ENCODE data around the gene PCYT1A. TPM values are rescaled to one million over a fixed set of nuclear protein-coding genes. Genes with fewer than 3 reads are reported as not detected.
A peak's percentile ranks its signal among the peaks of the same experiment; 100 is the strongest.
"Not testable (repeated sequence)": the region's sequence is repeated elsewhere in the genome, so short reads cannot be mapped to it uniquely, and the experiment has no call there.

The PCYT1A gene
- total and polyA plus RNA-seq, 2 donors: 18.9 to 23.3 TPM

DNA sequence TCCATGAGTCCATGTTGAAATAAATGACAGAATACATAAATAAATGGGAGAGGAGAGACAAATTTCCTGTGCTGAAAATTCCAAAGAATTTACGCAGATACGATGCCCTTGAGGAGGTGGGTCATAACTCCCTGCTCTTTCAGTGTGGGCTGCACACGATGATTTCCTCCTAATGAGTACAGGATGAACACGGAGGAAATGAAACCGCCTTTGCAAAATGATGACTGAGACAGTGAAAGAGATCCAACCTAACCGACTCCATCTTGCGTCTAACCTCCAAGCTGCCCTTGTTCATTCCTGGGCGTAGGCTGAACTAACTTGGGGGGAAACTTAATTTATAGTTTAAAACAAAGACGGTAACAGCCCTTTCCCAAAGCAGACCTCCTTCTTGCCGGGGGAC is 15.0 kb upstream of the PCYT1A start:
- not testable (repeated sequence) for H3K9me3 ChIP-seq (ENCODE audit: control insufficient read depth in 2 of 2, insufficient read depth in 1 of 2, low read length in 1 of 2); H3K4me3 ChIP-seq (ENCODE audit: low read length in 2 of 2); H3K27ac ChIP-seq (ENCODE audit: low read depth in 1 of 2, low read length in 1 of 2); DNase-seq (ENCODE audit: low read depth in 6 of 9, low spot score in 9 of 9); H3K27me3 ChIP-seq (ENCODE audit: control insufficient read depth in 2 of 2, insufficient read depth in 1 of 2, low read length in 1 of 2); H3K4me1 ChIP-seq (ENCODE audit: control insufficient read depth in 2 of 2, insufficient read depth in 2 of 2, low read length in 2 of 2)
- H3K36me3 ChIP-seq (ENCODE audit: control insufficient read depth in 2 of 2, insufficient read depth in 2 of 2, low read length in 1 of 2): peaks cover 5 to 19% of the 10 kb centered on the region in 2 donors
- WGBS: 94% methylated on average over 7 of the region's 10 CpGs

DNA sequence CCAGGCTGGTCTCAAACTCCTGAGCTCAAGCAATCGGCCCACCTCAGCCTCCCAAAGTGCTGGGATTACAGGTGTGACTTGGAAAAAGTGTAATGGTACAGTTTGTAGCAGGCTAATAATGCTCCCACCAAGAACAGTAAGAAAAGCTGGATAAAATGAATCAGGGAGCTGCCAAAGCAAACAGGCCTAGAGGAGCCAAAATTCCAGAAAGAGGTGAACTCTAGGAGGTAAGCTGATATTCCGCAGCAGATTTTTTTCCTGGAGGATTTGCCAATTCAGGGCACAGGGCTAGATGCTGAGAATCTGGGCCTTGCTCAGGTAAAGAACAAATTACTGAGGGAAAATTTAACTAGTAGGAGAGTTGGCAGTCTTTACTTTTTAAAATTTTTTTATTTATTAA is 11.0 kb upstream of the PCYT1A start:
- Histone ChIP-seq H3K27ac (ENCODE audit: low read depth in 1 of 2, low read length in 1 of 2) (no peak overlapping the region), H3K36me3 (ENCODE audit: control insufficient read depth in 2 of 2, insufficient read depth in 2 of 2, low read length in 1 of 2) (peaks cover 5 to 15% of the 10 kb centered on the region in 2 donors), H3K4me3 (ENCODE audit: low read length in 2 of 2) (no peak overlapping the region), H3K4me1 (ENCODE audit: control insufficient read depth in 2 of 2, insufficient read depth in 2 of 2, low read length in 2 of 2) (no peaks in the 10 kb centered on the region), H3K27me3 (ENCODE audit: control insufficient read depth in 2 of 2, insufficient read depth in 1 of 2, low read length in 1 of 2) (no peaks in the 10 kb centered on the region), H3K9me3 (ENCODE audit: control insufficient read depth in 2 of 2, insufficient read depth in 1 of 2, low read length in 1 of 2) (no peaks in the 10 kb centered on the region)
- 96% methylated on average over 2 of the region's 2 CpGs for WGBS
- no peak for DNase-seq (ENCODE audit: low read depth in 6 of 9, low spot score in 9 of 9)

DNA sequence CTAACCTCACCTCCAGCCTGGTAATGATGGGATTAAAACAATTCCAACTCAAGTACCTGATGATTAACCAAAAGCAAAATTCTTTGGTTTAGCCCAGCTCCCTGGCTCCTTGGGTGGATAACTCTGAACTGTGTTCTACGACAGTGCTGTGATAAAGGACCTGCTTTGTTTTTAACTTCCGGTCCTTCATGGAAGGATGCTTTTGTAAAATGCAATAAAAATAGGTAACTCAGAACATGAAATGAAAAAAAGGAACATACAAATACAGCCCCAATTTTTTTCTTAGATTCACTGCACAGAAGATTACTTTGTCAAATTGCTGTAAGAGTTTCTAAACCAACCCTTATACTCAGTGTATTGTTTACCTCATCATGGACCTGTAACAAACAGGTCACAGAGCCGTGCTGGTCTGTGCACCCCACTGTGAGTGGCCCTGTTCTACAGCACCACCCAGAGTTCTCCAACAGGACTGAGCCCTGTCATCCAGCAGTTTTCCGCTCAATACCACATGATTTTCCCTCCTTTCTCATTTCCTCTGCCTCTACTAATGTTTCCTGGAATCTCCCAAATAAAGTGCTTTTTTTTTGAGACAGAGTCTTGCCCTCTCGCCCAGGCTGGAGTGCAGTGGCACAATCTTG is 4.9 kb upstream of the PCYT1A start:
- Histone ChIP-seq H3K27me3 (ENCODE audit: control insufficient read depth in 2 of 2, insufficient read depth in 1 of 2, low read length in 1 of 2) (no peaks in the 10 kb centered on the region), H3K36me3 (ENCODE audit: control insufficient read depth in 2 of 2, insufficient read depth in 2 of 2, low read length in 1 of 2) (peaks cover 0 to 3% of the 10 kb centered on the region in 2 donors), H3K4me3 (ENCODE audit: low read length in 2 of 2) (no peak overlapping the region), H3K9me3 (ENCODE audit: control insufficient read depth in 2 of 2, insufficient read depth in 1 of 2, low read length in 1 of 2) (no peaks in the 10 kb centered on the region), H3K4me1 (ENCODE audit: control insufficient read depth in 2 of 2, insufficient read depth in 2 of 2, low read length in 2 of 2) (peaks cover 0 to 5% of the 10 kb centered on the region in 2 donors), H3K27ac (ENCODE audit: low read depth in 1 of 2, low read length in 1 of 2) (no peak overlapping the region)
- no peak for DNase-seq (ENCODE audit: low read depth in 6 of 9, low spot score in 9 of 9)
- WGBS: 97% methylated on average over 5 of the region's 5 CpGs

DNA sequence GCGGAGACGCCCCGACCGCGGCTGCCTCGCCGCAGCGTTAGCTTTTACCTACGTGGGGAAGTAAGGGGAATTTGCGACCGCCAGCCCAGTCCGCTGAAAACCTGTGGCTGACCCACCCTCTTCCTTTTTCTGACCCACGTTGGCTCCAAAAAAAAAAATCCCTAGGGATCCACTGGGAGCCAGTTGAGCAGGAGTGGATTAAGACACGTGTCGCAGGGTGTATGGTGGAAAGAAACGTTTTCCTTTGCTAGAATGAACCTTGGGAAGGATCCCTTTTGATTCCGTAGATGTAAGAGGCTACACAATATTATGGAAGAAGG is 575 bp upstream of the PCYT1A start:
- no peaks in the 10 kb centered on the region for H3K36me3 ChIP-seq (ENCODE audit: control insufficient read depth in 2 of 2, insufficient read depth in 2 of 2, low read length in 1 of 2)
- peak in 1 of 9 donors; percentile 8 for DNase-seq (ENCODE audit: low read depth in 6 of 9, low spot score in 9 of 9)
- H3K9me3 ChIP-seq (ENCODE audit: control insufficient read depth in 2 of 2, insufficient read depth in 1 of 2, low read length in 1 of 2): no peaks in the 10 kb centered on the region
- peak overlapping the region; percentile 98 to 99 for H3K4me3 ChIP-seq (ENCODE audit: low read length in 2 of 2)
- WGBS: under 1% methylated on average over 17 of the region's 17 CpGs
- peak overlapping the region; percentile 32 to 47 for H3K27ac ChIP-seq (ENCODE audit: low read depth in 1 of 2, low read length in 1 of 2)
- H3K27me3 ChIP-seq (ENCODE audit: control insufficient read depth in 2 of 2, insufficient read depth in 1 of 2, low read length in 1 of 2): no peaks in the 10 kb centered on the region
- peaks cover 2 to 11% of the 10 kb centered on the region in 2 donors for H3K4me1 ChIP-seq (ENCODE audit: control insufficient read depth in 2 of 2, insufficient read depth in 2 of 2, low read length in 2 of 2)

DNA sequence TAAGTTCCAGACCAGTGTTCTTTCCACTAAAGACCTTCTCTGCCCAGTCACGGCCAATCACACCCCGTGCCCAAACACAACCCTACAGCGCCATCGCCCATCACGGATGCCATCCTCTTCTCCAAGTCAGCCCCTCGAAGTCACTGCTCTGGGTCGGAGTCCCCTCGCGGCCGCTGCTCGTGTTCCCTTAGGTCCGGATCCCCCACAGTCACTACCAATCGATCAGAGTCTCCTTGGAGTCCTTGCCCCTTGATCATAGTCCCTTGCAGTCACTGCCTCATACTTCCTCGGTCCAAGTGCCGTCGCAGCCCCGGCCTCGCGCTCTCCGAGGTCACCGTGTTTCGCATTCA is 461 bp downstream of the PCYT1A start:
- Histone ChIP-seq H3K4me1 (ENCODE audit: control insufficient read depth in 2 of 2, insufficient read depth in 2 of 2, low read length in 2 of 2) (peaks cover 2 to 11% of the 10 kb centered on the region in 2 donors), H3K4me3 (ENCODE audit: low read length in 2 of 2) (peak overlapping the region; percentile 98 to 99), H3K36me3 (ENCODE audit: control insufficient read depth in 2 of 2, insufficient read depth in 2 of 2, low read length in 1 of 2) (no peaks in the 10 kb centered on the region), H3K27ac (ENCODE audit: low read depth in 1 of 2, low read length in 1 of 2) (peak overlapping the region; percentile 47 to 70), H3K27me3 (ENCODE audit: control insufficient read depth in 2 of 2, insufficient read depth in 1 of 2, low read length in 1 of 2) (no peaks in the 10 kb centered on the region), H3K9me3 (ENCODE audit: control insufficient read depth in 2 of 2, insufficient read depth in 1 of 2, low read length in 1 of 2) (no peaks in the 10 kb centered on the region)
- peak in 4 of 9 donors; percentile 17 to 31 (median 24) for DNase-seq (ENCODE audit: low read depth in 6 of 9, low spot score in 9 of 9)
- WGBS: under 1% methylated on average over 22 of the region's 22 CpGs

GRCh38 chr3:196284396-196284795 is 3.1 kb downstream of the PCYT1A start:
- H3K27me3 ChIP-seq (ENCODE audit: control insufficient read depth in 2 of 2, insufficient read depth in 1 of 2, low read length in 1 of 2): no peaks in the 10 kb centered on the region
- DNase-seq (ENCODE audit: low read depth in 6 of 9, low spot score in 9 of 9): no peak
- H3K4me3 ChIP-seq (ENCODE audit: low read length in 2 of 2): no peak overlapping the region
- WGBS: 65% methylated on average over 3 of the region's 3 CpGs
- H3K36me3 ChIP-seq (ENCODE audit: control insufficient read depth in 2 of 2, insufficient read depth in 2 of 2, low read length in 1 of 2): peaks cover 0 to 3% of the 10 kb centered on the region in 2 donors
- no peaks in the 10 kb centered on the region for H3K9me3 ChIP-seq (ENCODE audit: control insufficient read depth in 2 of 2, insufficient read depth in 1 of 2, low read length in 1 of 2)
- peaks cover 2 to 18% of the 10 kb centered on the region in 2 donors for H3K4me1 ChIP-seq (ENCODE audit: control insufficient read depth in 2 of 2, insufficient read depth in 2 of 2, low read length in 2 of 2)
- no peak overlapping the region for H3K27ac ChIP-seq (ENCODE audit: low read depth in 1 of 2, low read length in 1 of 2)

DNA sequence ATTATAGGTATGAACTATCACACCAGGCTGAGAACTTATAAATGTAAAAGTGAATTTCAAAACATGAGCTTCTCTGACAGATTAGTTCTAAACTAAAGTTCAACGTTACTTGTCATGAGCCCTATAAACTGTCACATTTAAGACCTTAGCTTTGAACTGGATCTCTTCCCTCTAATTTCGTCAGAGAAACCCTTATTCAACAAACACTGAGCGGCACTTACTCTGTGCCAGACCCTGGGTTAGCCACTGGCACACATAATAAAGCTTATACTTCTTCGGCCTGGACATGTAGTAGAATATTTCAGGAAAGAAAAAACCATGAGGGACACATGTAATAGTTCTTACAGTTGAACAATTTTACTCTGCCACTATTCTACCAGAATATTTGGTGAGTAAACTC is 5.6 kb downstream of the PCYT1A start:
- Histone ChIP-seq H3K4me3 (ENCODE audit: low read length in 2 of 2) (no peak overlapping the region), H3K9me3 (ENCODE audit: control insufficient read depth in 2 of 2, insufficient read depth in 1 of 2, low read length in 1 of 2) (no peaks in the 10 kb centered on the region), H3K27me3 (ENCODE audit: control insufficient read depth in 2 of 2, insufficient read depth in 1 of 2, low read length in 1 of 2) (no peaks in the 10 kb centered on the region), H3K36me3 (ENCODE audit: control insufficient read depth in 2 of 2, insufficient read depth in 2 of 2, low read length in 1 of 2) (peaks cover 3% of the 10 kb centered on the region in 2 donors), H3K4me1 (ENCODE audit: control insufficient read depth in 2 of 2, insufficient read depth in 2 of 2, low read length in 2 of 2) (peaks cover 2 to 14% of the 10 kb centered on the region in 2 donors), H3K27ac (ENCODE audit: low read depth in 1 of 2, low read length in 1 of 2) (no peak overlapping the region)
- no peak for DNase-seq (ENCODE audit: low read depth in 6 of 9, low spot score in 9 of 9)
- 98% methylated on average over 4 of the region's 4 CpGs for WGBS

DNA sequence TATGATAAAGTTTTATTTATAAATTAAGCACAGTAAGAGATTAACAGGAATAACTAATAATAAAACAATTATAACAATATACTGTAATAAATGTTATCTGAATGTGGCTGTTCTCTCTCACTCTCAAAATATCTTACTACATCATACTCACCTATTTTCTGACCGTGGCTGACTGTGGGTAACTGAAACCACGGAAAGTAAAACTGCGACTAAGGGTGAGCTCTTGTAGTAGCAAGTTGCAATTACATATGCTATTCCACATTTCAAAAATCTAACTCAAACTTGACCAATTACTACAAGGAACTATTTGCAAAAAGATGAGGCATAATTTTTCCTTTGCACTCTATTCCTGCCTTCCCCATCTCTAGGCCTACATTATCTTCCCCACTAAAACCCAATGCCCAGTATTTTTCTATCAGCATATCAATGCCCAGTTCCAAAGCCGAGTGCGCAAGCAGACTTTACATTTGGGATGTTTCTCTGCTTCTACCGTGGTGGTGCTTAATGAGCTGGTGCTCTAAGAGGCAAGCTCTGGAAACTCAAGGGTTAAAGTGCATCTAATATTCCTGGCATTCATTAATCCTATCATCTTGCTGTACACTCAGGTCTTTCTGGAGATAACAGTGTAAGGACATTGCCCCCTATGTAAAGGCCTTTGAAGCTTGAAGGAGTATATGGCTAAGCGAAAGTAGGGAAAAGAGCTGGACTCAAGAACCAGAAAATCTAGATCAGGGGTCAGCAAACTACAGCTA is 6.7 kb downstream of the PCYT1A start:
- Histone ChIP-seq H3K4me1 (ENCODE audit: control insufficient read depth in 2 of 2, insufficient read depth in 2 of 2, low read length in 2 of 2) (peaks cover 0 to 10% of the 10 kb centered on the region in 2 donors), H3K4me3 (ENCODE audit: low read length in 2 of 2) (no peak overlapping the region), H3K27ac (ENCODE audit: low read depth in 1 of 2, low read length in 1 of 2) (no peak overlapping the region), H3K36me3 (ENCODE audit: control insufficient read depth in 2 of 2, insufficient read depth in 2 of 2, low read length in 1 of 2) (peaks cover 3% of the 10 kb centered on the region in 2 donors), H3K27me3 (ENCODE audit: control insufficient read depth in 2 of 2, insufficient read depth in 1 of 2, low read length in 1 of 2) (no peaks in the 10 kb centered on the region), H3K9me3 (ENCODE audit: control insufficient read depth in 2 of 2, insufficient read depth in 1 of 2, low read length in 1 of 2) (no peaks in the 10 kb centered on the region)
- DNase-seq (ENCODE audit: low read depth in 6 of 9, low spot score in 9 of 9): no peak
- 73% methylated on average over 7 of the region's 7 CpGs for WGBS

DNA sequence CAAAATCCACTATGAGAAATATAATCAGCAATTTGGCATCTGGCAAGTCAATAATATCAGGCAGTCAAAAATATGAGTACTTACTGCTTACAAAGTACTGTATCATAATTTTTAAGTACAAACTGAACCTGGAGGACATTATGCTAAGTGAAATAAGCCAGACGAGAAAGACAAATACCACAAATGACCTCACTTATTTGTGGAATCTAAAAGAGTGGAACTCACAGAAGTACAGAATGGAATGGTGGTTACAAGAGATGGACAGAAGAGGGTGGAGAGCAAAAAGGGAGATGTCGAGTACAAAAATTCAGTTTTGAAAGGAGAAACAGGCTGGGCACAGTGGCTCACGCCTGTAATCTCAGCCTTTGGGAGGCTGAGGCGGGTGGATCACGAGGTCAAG is 12.4 kb downstream of the PCYT1A start:
- DNase-seq (ENCODE audit: low read depth in 6 of 9, low spot score in 9 of 9): no peak
- no peak overlapping the region for H3K27ac ChIP-seq (ENCODE audit: low read depth in 1 of 2, low read length in 1 of 2)
- no peaks in the 10 kb centered on the region for H3K27me3 ChIP-seq (ENCODE audit: control insufficient read depth in 2 of 2, insufficient read depth in 1 of 2, low read length in 1 of 2)
- no peak overlapping the region for H3K4me3 ChIP-seq (ENCODE audit: low read length in 2 of 2)
- peaks cover 12 to 14% of the 10 kb centered on the region in 2 donors for H3K36me3 ChIP-seq (ENCODE audit: control insufficient read depth in 2 of 2, insufficient read depth in 2 of 2, low read length in 1 of 2)
- H3K9me3 ChIP-seq (ENCODE audit: control insufficient read depth in 2 of 2, insufficient read depth in 1 of 2, low read length in 1 of 2): peaks cover 0 to 13% of the 10 kb centered on the region in 2 donors
- peaks cover 0 to 6% of the 10 kb centered on the region in 2 donors for H3K4me1 ChIP-seq (ENCODE audit: control insufficient read depth in 2 of 2, insufficient read depth in 2 of 2, low read length in 2 of 2)
- WGBS: 97% methylated on average over 5 of the region's 5 CpGs

All from thymus (tissue), 11 donors.